Glutamatergic neuron (in vitro differentiated cells): ENCODE data around the gene FGF8. TPM values are rescaled to one million over a fixed set of nuclear protein-coding genes. Genes with fewer than 3 reads are reported as not detected.

Experiments
- DNase-seq: peaks from one replicate; pipeline ENCODE4 v3.0.0; 2022
- H3K27ac Mint-ChIP-seq: one replicate; pipeline ENCODE4 v1.8.0; 2020; ENCODE audit warnings: mild to moderate bottlenecking, mixed read lengths, inconsistent platforms; ENCODE audit not compliant: unreplicated experiment
- H3K27me3 Mint-ChIP-seq: one replicate; pipeline ENCODE4 v1.8.0; 2020; ENCODE audit warnings: mild to moderate bottlenecking, moderate library complexity, mixed read lengths, inconsistent platforms; ENCODE audit not compliant: unreplicated experiment
- H3K36me3 Mint-ChIP-seq: one replicate; pipeline ENCODE4 v1.8.0; 2020; ENCODE audit warnings: mild to moderate bottlenecking, mixed read lengths, inconsistent platforms; ENCODE audit not compliant: unreplicated experiment
- H3K4me1 Mint-ChIP-seq: one replicate; pipeline ENCODE4 v1.8.0; 2020; ENCODE audit warnings: mild to moderate bottlenecking, low read depth, mixed read lengths, inconsistent platforms; ENCODE audit not compliant: unreplicated experiment
- H3K4me3 Mint-ChIP-seq: one replicate; pipeline ENCODE4 v1.8.0; 2020; ENCODE audit warnings: mild to moderate bottlenecking, mixed read lengths, inconsistent platforms; ENCODE audit not compliant: unreplicated experiment
- H3K9me3 Mint-ChIP-seq: one replicate; pipeline ENCODE4 v1.8.0; 2020; ENCODE audit warnings: mild to moderate bottlenecking, moderate library complexity, mixed read lengths, inconsistent platforms; ENCODE audit not compliant: unreplicated experiment
- total RNA-seq: library from RNA; stranded (reverse); fragmentation: NEBNext Ultra II Directional; extraction: Animal tissue kit (Norgen Biotek cat#: 25700); gene quantifications from one replicate; pipeline ENCODE4 v1.2.1, GENCODE V29; 2021; ENCODE audit not compliant: unreplicated experiment
- TF ChIP-seq, protein P1 (sequence below): fragments of 200-600 bp; sonication (generic); IDR thresholded peaks from one replicate; pipeline ENCODE4 v1.5.0; 2021; ENCODE audit not compliant: partially characterized antibody, unreplicated experiment

FGF8 gene
- total RNA-seq, 1 donor from 2014 or later: 1.1 TPM

DNA sequence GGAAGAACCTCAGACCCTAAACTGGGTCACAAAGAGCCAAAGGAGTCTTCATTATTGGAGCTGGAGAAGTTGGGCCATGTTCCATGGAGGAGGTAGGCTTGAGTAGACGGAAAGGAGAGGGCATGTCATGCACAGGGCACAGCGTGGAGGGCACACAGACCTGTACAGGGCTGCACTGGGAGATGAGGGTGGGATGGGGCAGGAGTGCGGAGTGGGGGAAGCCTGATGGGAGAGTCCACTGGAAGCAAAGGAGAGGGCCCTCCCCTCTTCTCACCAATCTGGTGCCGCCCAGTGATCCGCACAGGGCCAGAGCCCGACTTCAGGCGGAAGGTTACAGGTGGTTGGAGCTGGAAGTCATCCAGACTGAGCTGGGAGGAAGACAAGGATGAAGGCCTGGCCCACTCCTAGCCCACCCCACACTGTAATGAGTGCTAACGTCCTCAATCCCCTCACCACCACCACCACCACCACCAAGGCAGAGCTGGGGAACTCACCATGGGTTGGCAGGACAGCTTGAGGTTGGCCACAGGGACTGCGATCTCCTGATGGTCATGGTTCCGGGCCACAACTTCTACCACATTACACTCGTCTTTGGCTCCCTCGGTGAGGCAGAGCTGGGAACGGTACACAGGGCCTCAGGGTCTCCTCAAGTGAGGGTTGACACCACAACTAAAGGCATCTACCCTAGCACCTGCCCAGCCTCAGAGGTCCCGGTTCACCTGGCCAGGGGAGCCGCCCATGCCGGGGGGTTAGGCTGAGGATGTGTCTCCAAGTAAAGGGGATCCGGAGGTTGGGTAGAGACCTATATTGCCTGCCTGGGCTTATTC lies 6.3 kb upstream of the FGF8 start:
- Mint-ChIP-seq H3K27me3 (peaks cover 18% of the 10 kb centered on the region), H3K9me3 (peaks cover 16% of the 10 kb centered on the region), H3K4me1 (peaks cover 23% of the 10 kb centered on the region), H3K36me3 (no peaks in the 10 kb centered on the region), H3K27ac (no peak overlapping the region), H3K4me3 (peak overlapping the region; percentile 98)
- TF ChIP-seq, protein P1, sequence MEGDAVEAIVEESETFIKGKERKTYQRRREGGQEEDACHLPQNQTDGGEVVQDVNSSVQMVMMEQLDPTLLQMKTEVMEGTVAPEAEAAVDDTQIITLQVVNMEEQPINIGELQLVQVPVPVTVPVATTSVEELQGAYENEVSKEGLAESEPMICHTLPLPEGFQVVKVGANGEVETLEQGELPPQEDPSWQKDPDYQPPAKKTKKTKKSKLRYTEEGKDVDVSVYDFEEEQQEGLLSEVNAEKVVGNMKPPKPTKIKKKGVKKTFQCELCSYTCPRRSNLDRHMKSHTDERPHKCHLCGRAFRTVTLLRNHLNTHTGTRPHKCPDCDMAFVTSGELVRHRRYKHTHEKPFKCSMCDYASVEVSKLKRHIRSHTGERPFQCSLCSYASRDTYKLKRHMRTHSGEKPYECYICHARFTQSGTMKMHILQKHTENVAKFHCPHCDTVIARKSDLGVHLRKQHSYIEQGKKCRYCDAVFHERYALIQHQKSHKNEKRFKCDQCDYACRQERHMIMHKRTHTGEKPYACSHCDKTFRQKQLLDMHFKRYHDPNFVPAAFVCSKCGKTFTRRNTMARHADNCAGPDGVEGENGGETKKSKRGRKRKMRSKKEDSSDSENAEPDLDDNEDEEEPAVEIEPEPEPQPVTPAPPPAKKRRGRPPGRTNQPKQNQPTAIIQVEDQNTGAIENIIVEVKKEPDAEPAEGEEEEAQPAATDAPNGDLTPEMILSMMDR: no peak
- DNase-seq: no peak

DNA sequence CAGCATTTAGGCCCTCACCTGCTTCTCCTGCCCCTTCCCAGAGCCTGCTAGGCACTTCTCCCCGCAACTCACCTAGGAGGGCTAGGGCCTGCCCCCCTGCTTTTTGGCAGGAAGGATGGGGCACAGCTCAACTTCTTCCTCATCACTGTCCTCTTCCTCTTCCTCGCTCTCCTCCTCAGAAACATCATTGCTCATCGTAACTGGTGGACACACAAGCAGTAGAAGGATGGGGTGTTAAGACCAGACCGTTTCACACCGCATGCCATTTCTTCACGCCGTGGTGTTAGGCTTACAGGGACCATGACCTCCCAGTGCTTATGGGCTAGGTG lies 5.7 kb upstream of the FGF8 start:
- H3K27ac Mint-ChIP-seq: no peak overlapping the region
- peaks cover 16% of the 10 kb centered on the region for H3K9me3 Mint-ChIP-seq
- no peak for DNase-seq
- H3K27me3 Mint-ChIP-seq: peaks cover 18% of the 10 kb centered on the region
- TF ChIP-seq, protein P1: no peak
- H3K4me1 Mint-ChIP-seq: peaks cover 23% of the 10 kb centered on the region
- H3K36me3 Mint-ChIP-seq: no peaks in the 10 kb centered on the region
- peak overlapping the region; percentile 49 for H3K4me3 Mint-ChIP-seq

DNA sequence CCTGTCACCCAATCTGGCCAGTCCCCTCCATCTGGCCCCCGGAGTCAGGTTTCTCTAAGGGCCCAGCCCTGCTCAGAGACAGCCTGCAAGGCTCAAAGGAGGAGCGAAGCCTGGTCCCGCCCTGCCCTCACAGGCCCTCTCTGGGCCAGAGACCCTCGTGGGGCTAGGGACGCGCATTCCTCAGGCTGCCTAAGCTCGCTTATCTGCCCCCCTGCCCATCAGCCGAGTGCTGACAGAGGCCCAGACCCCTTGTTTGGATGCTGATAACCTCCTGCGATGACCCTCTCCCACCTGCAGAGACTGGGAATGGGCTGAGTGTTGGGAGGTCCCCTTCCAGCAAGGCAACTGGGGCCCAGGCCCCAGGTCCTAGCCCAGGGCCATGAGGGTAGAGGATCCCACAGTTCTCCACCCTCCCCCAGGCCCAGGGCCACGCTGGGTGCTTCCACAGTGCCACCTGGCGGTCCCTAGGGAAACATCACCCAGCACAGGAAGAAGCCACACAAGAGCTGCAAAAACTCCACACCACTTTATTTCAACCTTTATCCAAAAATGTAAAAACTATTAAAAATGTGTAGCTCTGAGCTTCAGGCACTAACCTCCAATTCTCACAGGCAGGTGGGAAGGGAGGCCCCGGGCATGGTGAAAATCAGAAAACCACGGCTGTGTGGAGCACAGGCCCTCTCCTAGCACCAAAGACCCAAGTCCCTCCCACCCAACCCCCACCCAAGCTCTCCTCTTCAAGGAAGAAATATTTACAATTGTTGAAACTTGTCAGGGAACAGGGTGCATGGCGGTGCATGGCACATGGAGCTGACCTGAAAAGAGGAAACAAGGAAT lies 5.1 kb upstream of the FGF8 start:
- Mint-ChIP-seq H3K27ac (no peak overlapping the region), H3K27me3 (peaks cover 18% of the 10 kb centered on the region), H3K36me3 (no peaks in the 10 kb centered on the region), H3K4me3 (no peak overlapping the region), H3K9me3 (peaks cover 16% of the 10 kb centered on the region), H3K4me1 (peaks cover 23% of the 10 kb centered on the region)
- TF ChIP-seq, protein P1: peak; percentile 82
- DNase-seq: peak; percentile 75

DNA sequence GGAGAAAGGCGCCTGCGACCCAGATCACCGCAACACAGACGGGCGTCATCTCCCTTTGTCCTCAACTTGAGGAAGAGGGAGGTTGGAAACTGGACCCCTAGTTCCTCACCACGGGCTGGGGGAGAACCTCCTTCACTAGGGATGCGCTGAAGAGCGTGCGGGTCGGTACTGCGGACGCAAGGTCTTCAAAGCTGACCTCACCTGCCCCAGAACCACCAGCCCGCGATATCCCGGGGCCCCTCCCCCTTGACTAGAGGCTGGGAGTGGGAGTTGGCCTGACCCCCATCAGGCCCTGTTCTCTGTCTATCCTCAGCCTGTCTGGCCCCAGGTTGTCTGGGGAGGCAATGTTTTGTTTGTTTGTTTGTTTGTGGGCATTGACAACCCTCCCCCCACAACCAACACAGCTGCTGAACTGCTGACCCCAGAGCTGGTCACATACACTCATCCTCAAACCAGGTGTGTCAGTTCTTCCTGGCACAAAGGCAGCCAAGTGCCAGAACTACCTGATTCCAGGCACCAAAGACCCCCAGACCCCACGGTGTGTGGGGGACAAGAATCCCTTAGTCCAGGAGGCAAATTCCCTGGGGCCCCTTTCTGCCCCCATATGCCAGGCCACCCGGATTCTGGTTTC lies 4.4 kb upstream of the FGF8 start:
- H3K36me3 Mint-ChIP-seq: no peaks in the 10 kb centered on the region
- DNase-seq: no peak
- H3K27me3 Mint-ChIP-seq: peaks cover 18% of the 10 kb centered on the region
- TF ChIP-seq, protein P1: peak; percentile 15
- H3K9me3 Mint-ChIP-seq: peaks cover 16% of the 10 kb centered on the region
- H3K27ac Mint-ChIP-seq: peak overlapping the region; percentile 72
- H3K4me3 Mint-ChIP-seq: peak overlapping the region; percentile 34
- H3K4me1 Mint-ChIP-seq: peaks cover 23% of the 10 kb centered on the region
